HG02938 (cell line): ENCODE results near the gene CYP4F22.
"Not testable (repeated sequence)": the region's sequence is repeated elsewhere in the genome, so short reads cannot be mapped to it uniquely, and the experiment has no call there.

Source experiments
- ATAC-seq: cut with Tn5 transposase; IDR thresholded peaks from one replicate; pipeline ENCODE4 v1.9.1; 2021; ENCODE audit warnings: mild to moderate bottlenecking, moderate library complexity; ENCODE audit not compliant: unreplicated experiment

Gene CYP4F22

GRCh38 chr19:15488489-15489226 is 19.7 kb upstream of the CYP4F22 start:
- no peak for ATAC-seq

DNA sequence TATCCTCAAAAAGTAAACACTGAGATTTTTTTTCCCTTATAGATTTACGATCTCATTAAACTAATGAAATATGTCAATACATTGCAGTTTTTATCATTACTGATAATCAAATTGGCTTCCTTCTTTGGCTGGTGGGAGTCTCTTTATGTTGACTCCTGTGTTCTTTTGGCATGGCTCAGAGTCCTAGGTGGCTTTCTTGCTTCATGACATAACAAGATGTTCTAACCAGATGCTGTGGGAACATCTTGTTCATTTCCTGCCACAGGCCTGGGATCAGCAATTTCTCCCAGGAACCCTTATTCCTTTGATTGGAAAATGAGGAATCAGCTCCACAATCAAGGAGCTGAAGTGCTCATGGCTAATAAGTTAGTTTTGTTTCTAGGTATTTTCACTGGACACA is 13.2 kb upstream of the CYP4F22 start:
- ATAC-seq, result no peak

- ATAC-seq, result no peak
Measured at GRCh38 chr19:15498156-15498858, 10.0 kb upstream of the CYP4F22 start.

DNA sequence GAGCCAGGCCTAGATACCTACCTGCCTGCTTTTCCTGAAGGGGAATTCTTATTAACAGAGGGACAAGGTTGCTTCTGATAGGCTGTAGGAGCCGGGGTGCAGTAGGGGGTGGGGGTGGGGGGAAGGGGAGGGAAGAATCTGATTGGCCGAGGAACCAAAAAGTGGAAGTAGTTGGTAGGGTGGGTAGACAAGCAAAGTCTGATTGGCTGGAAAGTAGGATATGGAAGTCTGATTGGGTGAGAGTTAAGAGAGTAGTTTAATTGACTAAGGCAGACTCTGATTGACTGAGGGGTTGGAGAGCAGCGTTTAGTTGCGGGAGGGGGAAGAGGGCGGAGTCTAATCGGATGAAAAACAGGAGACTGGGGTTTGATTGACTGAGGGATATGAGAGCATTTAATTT is 9.4 kb upstream of the CYP4F22 start:
- ATAC-seq, result no peak

GRCh38 chr19:15501596-15501995 is 6.7 kb upstream of the CYP4F22 start:
- ATAC-seq, result no peak

DNA sequence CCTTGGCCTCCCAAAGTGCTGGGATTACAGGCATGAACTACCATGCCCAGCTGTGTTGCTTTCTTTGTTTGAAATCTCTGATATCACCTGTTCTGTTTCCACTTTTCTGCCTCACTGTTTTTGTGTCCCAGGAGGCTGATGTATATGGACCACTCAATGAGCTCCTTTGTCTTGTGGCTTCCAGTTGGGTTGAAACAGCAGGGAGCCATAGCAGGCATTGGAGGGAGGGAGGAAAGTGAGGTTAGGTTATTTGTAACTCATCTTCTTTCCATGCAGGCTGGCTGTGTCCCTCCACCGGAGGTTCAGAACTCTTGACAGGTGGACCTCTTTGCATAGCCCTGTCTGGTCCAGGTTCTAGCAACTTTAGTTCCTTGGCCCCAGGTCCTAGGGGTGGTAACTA is 6.1 kb upstream of the CYP4F22 start:
- ATAC-seq, result no peak

DNA sequence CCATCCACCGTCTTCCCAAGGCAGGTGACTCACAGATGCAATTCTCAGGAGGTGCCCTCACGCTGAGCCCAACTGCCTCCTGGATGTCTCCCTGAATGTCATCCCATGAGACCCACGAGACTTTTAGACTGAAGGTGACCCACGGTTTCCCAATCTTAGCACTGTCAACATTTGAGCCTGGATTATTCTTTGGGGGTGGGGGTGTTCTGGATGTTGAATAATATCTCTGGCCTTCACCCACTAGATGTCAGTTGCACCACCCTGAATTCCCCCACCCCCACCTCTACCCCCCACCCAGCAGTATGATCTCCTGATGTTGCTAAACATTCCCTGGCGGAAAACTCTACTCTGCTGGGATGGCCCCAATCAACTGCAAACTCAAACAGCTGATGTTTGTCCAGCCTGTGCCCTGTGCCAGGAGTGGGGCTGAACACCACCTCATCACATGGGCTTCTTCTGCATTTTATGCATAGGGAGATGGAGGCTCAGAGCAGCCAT is 2.2 kb upstream of the CYP4F22 start:
- ATAC-seq, result no peak

DNA sequence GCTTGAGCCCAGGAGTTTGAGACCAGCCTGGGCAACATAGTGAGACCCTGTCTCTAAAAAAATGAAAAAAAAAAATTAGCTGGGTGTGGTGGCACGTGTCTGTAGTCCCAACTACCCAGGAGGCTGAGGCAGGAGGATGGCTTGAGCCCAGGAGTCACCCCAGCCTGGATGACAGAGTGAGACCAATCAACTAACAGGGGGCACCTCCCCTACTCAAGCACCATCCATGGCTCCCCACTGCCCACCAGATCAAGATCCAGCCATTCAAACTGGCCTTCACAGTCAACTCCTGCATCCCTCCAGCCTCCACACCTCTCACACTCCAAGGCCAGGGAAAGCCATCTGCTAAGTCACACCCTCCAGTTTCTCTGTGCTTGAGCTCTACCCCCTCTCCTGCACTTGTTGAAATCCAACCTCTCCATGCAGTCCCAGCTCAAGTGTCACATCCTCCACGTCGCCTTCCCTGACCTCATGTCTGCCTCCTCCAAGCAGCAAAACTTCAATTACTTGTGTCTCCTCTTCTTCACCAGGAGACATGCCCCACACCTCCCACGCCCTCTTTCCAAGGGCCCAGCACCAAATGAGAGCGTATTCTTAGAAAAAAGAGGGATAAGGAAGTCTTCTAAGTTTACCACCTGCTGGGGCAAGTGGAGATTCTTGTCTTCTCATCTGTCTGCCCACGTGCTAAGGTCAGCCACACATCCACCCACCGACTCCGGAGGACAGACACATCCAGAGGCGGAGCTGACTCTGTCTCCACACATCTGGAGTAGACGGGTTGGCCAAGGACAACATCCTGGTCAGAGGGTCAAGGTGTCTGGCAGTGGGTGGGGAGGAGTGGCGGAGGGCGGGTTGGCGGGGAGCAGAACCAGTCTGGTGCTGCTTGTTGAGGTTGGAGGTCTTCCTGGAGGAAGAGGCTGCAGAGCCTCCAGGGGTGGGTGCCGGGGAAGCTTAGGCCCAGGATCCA is 974 bp upstream of the CYP4F22 start:
- ATAC-seq, result no peak

DNA sequence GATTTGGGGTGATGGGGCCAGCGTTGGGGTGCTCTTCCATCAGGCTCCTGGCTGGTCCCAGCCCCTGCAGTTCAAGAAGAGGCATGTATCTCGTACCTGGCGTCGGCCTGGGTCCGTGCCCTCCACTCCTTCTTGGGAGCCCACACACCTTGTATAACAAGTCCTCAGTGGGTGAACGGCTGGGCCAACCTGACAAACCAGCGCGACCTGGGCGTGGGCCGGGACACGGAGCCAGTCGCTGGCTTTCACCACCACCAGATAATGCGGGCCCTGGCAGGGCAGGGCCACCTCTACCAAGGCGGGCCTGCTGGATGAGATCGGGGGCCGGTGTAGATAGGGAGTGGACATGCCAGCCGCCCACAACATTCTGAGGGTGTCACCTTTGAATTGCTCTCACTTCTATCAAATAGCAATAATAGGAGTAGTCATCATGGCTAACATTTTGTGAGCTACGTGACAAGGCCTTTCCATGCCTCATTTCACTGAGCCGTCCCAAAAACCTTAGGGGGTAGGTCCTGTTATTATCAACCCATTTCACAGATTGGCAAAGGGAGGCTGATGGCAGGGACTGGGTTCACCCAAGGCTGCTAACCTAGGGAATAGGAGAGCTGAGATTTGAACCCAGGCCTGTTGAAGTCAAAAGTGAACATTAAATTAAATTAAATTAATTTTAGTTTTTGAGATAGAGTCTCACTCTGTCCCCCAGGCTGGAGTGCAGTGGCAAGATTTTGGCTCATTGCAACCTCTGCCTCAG is 3.5 kb downstream of the CYP4F22 start:
- ATAC-seq, result no peak

DNA sequence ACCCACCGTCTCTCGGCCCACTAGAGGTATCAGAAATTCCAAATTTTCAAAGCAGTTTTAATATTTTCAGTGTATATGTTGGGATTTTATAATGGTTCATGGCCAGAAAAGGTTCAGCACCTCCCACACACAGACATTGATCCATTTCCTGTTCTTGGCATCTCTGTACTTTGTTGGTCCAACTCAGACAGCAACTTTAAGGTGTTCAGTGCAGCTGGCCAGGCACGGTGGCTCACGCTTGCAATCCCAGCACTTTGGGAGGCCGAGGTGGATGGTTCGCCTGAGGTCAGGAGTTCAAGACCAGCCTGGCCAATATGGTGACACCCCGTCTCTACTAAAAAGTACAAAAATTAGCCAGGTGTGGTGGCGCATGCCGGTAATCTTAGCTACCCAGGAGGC is 6.9 kb downstream of the CYP4F22 start:
- not testable (repeated sequence) for ATAC-seq

DNA sequence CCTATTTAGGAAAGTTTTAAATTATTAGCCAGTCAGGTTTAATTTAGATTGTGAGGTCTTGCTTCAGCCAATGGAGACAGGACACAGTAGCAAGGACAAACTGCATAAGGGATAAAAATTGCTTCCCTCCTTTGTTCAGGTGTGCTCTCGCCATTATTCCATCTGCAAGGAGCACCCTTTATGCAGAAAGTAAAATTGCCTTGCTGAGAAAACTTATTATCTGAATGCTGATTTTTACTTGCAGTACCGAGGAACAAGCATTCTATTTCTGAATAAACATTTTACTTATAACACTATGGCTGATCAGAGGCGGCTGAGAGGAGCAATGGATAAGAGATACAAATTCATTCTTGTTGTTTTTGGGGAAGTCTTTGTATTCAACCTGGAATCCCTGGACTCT is 8.0 kb downstream of the CYP4F22 start:
- no peak for ATAC-seq

DNA sequence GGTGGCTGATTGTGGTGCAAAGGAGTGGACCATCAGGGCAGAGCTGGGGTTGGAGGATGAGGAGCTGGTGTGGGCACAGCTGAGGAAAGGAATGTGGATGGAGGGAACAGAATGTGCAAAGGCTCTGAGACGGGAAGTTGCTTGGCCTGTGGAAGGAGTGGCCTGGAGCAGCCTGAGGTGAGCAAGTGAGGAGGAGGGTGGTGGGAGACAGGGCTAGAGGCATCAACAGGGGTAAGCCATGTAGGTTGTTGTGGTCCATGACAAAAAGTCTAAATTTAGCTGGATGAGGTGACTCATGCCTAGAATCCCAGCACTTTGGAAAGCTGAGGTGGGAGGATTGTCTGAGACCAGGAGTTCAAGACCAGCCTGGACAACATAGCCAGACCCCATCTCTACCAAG is 9.5 kb downstream of the CYP4F22 start:
- no peak for ATAC-seq

- ATAC-seq, result no peak
Measured at GRCh38 chr19:15519433-15519976, 11.2 kb downstream of the CYP4F22 start.

- no peak for ATAC-seq
Measured at GRCh38 chr19:15524781-15525180, 16.5 kb downstream of the CYP4F22 start.

DNA sequence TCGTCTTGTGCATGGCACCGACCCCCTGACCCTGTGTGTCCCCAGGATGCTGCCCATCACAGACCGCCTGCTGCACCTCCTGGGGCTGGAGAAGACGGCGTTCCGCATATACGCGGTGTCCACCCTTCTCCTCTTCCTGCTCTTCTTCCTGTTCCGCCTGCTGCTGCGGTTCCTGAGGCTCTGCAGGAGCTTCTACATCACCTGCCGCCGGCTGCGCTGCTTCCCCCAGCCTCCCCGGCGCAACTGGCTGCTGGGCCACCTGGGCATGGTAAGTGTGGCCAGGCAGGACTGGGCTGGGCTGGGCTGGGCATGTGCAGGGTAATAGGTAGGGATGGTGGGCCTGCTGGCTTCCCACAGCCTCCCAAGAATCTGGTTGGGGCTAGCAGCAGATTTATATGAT is 17.0 kb downstream of the CYP4F22 start:
- ATAC-seq, result no peak

GRCh38 chr19:15526408-15526807 is 18.1 kb downstream of the CYP4F22 start:
- no peak for ATAC-seq

DNA sequence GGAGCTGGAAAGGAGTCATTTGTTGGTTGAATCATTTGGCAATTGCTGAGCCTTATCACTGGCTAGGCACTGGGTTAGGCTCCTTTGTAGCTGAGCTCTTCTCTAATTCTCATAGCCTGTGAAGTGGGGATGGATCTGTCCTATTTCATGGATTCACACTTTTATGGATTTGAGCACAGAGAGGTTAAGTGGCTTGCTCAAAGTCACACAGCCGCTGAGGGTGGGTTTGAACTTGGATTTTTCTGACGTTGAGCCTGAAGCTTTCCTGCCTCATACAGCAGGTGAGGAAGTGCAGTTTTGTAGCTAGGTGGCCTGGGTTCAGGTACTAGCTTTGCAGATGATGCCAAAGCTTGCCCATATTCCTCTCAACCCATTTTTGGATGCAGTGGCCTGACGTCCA is 19.4 kb downstream of the CYP4F22 start:
- no peak for ATAC-seq

DNA sequence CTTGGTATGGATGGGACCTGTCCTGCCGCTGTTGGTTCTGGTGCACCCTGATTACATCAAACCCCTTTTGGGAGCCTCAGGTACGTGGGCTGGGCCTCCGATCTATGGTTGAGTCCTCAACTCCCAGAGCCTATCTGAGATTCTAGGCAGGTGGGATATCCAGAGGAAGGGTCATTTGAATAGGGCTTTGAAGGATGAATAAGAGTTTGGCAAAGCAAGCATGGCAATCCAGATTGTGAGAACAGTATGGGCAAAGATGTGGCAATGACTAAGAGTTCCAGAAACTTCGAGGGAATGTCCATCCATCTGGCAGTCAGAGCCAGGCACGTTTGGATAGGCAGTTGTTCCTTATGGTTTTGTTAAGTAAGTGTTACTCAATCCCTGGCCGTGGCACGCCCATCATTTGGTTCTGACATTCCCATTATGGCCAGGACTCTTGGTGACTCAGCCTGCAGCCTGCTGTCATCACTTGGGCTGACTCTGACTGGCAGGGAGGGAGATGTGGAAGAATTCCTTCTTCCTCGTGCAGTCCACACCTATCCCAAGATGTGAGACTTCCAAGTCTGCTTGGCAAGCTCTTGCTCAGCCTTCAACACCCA is 21.5 kb downstream of the CYP4F22 start:
- ATAC-seq, result no peak

GRCh38 chr19:15532779-15533521 is 24.6 kb downstream of the CYP4F22 start:
- ATAC-seq, result no peak
